WTC11 (cell line): Measurements from ENCODE around the gene ZFYVE1.

ENCODE experiments used
- E2F4 ChIP-seq: sonication (generic); formaldehyde crosslinking; IDR thresholded peaks from 2 replicates; pipeline ENCODE4 v1.8.1; 2022; ENCODE audit warnings: low read depth, mild to moderate bottlenecking, moderate library complexity, missing genetic modification reagents, borderline replicate concordance
- KAT7 ChIP-seq: sonication (generic); formaldehyde crosslinking; IDR thresholded peaks from 2 replicates; pipeline ENCODE4 v1.8.1; 2023; ENCODE audit warnings: missing genetic modification reagents, mild to moderate bottlenecking, borderline replicate concordance
- NR1H2 ChIP-seq: sonication (generic); formaldehyde crosslinking; IDR thresholded peaks from 2 replicates; pipeline ENCODE4 v1.9.0; 2021; ENCODE audit warnings: mild to moderate bottlenecking, moderate library complexity, missing genetic modification reagents
- ZBTB21 ChIP-seq: sonication (generic); formaldehyde crosslinking; IDR thresholded peaks from 2 replicates; pipeline ENCODE4 v1.8.1; 2023; ENCODE audit warnings: mild to moderate bottlenecking, missing genetic modification reagents, borderline replicate concordance
- ZNF317 ChIP-seq: sonication (generic); formaldehyde crosslinking; IDR thresholded peaks from 2 replicates; pipeline ENCODE4 v1.8.1; 2023; ENCODE audit warnings: low read depth, mild to moderate bottlenecking, moderate library complexity, missing genetic modification reagents, borderline replicate concordance
- TF ChIP-seq, protein P1 (sequence below): sonication (generic); formaldehyde crosslinking; IDR thresholded peaks from 2 replicates; pipeline ENCODE4 v1.8.0; 2023; ENCODE audit warnings: missing genetic modification reagents, mild to moderate bottlenecking, borderline replicate concordance

GRCh38 chr14:72998252-72998903 lies 28.5 kb downstream of the ZFYVE1 start:
- no peak for TF ChIP-seq E2F4 (CRISPR knock-in tag)
- TF ChIP-seq ZNF317 (CRISPR knock-in tag): no peak
- TF ChIP-seq, protein P1, sequence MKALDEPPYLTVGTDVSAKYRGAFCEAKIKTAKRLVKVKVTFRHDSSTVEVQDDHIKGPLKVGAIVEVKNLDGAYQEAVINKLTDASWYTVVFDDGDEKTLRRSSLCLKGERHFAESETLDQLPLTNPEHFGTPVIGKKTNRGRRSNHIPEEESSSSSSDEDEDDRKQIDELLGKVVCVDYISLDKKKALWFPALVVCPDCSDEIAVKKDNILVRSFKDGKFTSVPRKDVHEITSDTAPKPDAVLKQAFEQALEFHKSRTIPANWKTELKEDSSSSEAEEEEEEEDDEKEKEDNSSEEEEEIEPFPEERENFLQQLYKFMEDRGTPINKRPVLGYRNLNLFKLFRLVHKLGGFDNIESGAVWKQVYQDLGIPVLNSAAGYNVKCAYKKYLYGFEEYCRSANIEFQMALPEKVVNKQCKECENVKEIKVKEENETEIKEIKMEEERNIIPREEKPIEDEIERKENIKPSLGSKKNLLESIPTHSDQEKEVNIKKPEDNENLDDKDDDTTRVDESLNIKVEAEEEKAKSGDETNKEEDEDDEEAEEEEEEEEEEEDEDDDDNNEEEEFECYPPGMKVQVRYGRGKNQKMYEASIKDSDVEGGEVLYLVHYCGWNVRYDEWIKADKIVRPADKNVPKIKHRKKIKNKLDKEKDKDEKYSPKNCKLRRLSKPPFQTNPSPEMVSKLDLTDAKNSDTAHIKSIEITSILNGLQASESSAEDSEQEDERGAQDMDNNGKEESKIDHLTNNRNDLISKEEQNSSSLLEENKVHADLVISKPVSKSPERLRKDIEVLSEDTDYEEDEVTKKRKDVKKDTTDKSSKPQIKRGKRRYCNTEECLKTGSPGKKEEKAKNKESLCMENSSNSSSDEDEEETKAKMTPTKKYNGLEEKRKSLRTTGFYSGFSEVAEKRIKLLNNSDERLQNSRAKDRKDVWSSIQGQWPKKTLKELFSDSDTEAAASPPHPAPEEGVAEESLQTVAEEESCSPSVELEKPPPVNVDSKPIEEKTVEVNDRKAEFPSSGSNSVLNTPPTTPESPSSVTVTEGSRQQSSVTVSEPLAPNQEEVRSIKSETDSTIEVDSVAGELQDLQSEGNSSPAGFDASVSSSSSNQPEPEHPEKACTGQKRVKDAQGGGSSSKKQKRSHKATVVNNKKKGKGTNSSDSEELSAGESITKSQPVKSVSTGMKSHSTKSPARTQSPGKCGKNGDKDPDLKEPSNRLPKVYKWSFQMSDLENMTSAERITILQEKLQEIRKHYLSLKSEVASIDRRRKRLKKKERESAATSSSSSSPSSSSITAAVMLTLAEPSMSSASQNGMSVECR (CRISPR knock-in tag): no peak
- no peak for TF ChIP-seq ZBTB21 (CRISPR knock-in tag)
- TF ChIP-seq KAT7 (CRISPR knock-in tag): no peak
- TF ChIP-seq NR1H2 (CRISPR knock-in tag): no peak
